22Rv1 (cell line): Measurements from ENCODE around the gene RAD51B.

ENCODE experiments used
- H3K27ac ChIP-seq: fragments of 450-650 bp; 2 replicates; pipeline ENCODE4 v1.5.1; 2017
- CTCF ChIP-seq: fragments of 450-650 bp; IDR thresholded peaks from 2 replicates; pipeline ENCODE4 v1.5.1; 2017; ENCODE audit warnings: mild to moderate bottlenecking
- ZFX ChIP-seq: fragments of 450-650 bp; IDR thresholded peaks from 2 replicates; pipeline ENCODE4 v1.6.1; 2017; ENCODE audit warnings: antibody characterized with exemption, borderline replicate concordance

Gene RAD51B

GRCh38 chr14:68676511-68676943 lies 856.9 kb downstream of the RAD51B start:
- no peak for TF ChIP-seq CTCF
- no peak for TF ChIP-seq ZFX

GRCh38 chr14:68677476-68677875 lies 857.9 kb downstream of the RAD51B start:
- H3K27ac ChIP-seq, result no peak overlapping the region
- no peak for TF ChIP-seq CTCF

More at GRCh38 chr14:68676511-68676943, 856.9 kb downstream of the RAD51B start:
- no peak overlapping the region for H3K27ac ChIP-seq

- TF ChIP-seq ZFX (no peak), CTCF (no peak)
- no peak overlapping the region for H3K27ac ChIP-seq
Measured at GRCh38 chr14:68677901-68678300, 858.3 kb downstream of the RAD51B start.

- TF ChIP-seq ZFX (no peak), CTCF (no peak)
- H3K27ac ChIP-seq, result no peak overlapping the region
Measured at GRCh38 chr14:68678471-68678870, 858.9 kb downstream of the RAD51B start.

- TF ChIP-seq CTCF (no peak), ZFX (no peak)
- 0 out of 2 replicates have a peak overlapping the region, but pooled peaks have one; percentile 7 for H3K27ac ChIP-seq
Measured at GRCh38 chr14:68679301-68679700, 859.7 kb downstream of the RAD51B start.

GRCh38 chr14:68679746-68680467 lies 860.3 kb downstream of the RAD51B start:
- TF ChIP-seq ZFX (no peak), CTCF (no peak)
- H3K27ac ChIP-seq, result 0 out of 2 replicates have a peak overlapping the region, but pooled peaks have one; percentile 7

GRCh38 chr14:68680541-68681051 lies 861.0 kb downstream of the RAD51B start:
- TF ChIP-seq CTCF (no peak), ZFX (no peak)
- H3K27ac ChIP-seq, result no peak overlapping the region
